Stimulated activated CD4-positive, alpha-beta T cell treated with anti-CD3 and anti-CD28 coated beads, Interleukin-4, amount 100 ng/mL, for 4 hours (primary cell): ENCODE measurements around the gene KIAA1671.
"Not testable (repeated sequence)": the region's sequence is repeated elsewhere in the genome, so short reads cannot be mapped to it uniquely, and the experiment has no call there.

Experiments
- DNase-seq, 2 experiments: peaks; one replicate each; pipeline ENCODE4 v3.0.0-alpha.2; 2020

Gene KIAA1671

DNA sequence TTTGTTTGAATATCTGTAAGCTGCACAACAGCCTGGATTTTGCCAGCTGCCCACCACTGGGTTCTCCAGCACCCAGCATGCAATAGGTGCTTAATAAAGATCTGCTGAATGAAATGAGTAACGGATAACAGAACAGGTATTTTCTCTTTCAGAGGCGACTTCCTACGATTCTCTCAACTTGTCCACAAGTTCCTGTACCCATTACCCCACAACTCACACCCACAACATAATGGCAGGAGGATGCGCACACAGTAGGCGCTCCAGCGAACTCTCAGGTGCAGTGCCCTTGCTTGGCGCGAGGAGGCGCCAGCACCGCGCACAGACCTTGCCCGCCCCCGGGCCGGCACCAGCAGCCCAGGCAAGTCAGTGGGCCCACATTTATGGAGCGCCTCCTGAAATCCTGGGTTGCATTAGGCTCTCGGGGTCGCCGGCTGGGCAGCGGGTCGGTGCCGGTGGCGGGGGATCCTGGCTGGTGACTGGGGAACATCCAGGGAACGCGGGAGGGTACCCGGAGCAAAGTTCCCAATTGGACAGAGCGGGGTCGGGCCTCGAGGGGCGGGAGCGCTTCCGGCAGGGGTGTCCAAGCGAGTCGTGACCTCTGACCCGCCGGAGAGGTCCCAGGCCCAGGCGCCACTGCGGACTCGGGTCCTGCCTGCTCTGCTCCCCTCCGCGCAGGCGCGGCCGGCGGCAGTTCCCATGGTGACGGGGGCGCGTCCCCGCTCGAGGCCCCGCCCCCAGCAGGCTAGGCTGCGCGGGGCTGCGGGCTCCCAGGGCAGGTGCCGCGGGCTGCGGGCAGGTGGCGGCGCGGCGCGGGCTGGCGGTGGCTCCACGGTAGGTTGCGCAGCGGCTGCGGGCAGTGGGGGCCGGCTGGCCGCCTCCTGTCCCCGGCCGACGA lies at the start of gene KIAA1671:
Gene KIAA1671, plus strand, starts transcription at position 775 of the 895 bp plus-strand sequence. CDS start 75,284 bp downstream, outside the sequence.
- DNase-seq, result peak; percentile 84 to 88

DNA sequence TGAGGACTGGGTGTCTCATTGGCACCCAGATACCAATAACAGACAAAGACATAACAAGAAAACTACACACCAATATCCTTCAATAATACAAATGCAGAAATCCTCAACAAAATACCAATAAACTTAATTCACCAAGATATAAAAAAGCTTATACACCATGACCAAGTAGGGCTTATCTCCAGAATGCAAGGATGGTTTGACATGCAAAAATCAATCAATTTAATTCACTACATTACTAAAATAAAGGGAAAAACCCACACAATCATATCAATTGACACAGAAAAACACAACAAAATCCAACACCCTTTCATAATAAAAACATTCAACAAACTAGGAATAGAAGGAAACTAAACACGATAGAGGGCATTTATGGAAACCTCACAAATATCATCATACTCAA lies 46.6 kb upstream of the KIAA1671 start:
- no peak for DNase-seq

DNA sequence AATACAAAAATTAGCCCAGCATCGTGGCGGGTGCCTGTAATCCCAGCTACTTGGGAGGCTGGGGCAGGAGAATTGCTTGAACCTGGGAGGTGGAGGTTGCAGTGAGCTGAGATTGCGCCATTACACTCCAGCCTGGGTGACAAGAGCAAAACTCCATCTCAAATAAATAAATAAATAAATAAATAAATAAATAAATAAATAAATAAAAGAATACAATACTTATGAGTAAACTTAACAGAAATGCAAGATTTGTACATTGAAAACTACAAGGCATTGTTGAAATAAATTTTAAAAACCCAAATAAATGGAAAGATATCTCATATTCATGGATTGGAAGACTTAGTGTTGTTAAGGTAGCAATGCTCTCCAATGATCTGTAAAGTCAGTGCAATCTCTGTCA lies 45.4 kb upstream of the KIAA1671 start:
- not testable (repeated sequence) for DNase-seq

DNA sequence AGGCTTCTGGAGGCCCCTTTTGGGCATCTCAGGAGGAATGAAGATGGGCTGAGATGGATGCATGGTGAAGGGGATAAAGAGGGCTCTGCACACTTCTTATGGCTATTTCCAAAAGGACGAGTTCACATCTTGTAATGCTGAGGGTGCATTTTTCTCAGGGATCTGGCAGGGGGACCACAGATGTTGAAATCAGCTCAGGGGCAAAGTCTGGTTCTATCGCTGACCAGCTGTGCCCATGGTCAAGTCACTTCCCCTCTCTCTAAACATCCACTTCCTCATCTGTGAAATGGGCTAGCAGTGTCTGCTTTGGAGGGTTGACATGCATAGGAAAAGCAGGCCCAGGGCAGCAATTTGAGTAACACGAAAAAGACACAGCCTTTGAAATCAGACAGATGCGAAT lies 32.5 kb upstream of the KIAA1671 start:
- no peak for DNase-seq

DNA sequence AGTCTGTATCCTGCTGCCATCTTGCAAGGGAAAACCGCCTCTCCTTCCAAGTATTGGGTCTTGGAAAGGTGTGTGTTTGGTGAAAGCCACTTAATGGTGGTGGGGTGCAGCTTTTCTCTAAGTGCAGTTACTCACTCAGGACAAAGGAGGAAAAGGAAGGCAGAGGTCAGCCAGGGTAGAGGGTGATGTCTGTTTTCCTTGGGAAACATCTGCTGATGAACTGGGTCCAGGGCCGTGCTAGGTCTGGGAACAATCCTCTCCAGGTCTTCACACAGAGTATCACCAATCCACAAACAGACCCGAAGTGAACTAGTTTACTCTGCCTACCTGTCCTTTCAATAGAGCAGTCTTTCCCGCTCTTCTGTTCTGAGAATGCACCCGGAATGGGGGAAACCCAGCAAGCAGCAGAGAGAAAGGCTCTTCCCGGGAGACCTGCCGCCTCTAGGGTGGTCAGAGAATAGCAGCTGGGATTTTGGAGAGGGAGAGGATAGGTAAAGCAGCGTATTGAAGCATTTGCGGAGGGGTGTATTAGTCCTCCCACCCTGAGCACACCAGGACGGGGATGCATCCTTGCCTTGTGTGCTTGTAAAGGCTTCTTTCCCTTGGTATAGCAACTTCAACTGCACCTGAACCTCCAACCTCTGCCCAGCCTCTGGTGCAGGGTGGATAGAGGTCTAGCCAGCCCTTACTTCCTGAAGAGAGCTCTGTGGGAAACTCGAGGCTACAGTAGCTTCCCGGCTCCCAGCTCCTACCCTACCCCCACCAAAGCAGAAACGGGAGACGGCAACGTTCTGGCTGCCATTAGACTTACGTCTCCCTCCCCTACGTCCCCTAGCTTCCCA lies 26.7 kb upstream of the KIAA1671 start:
- no peak for DNase-seq

DNA sequence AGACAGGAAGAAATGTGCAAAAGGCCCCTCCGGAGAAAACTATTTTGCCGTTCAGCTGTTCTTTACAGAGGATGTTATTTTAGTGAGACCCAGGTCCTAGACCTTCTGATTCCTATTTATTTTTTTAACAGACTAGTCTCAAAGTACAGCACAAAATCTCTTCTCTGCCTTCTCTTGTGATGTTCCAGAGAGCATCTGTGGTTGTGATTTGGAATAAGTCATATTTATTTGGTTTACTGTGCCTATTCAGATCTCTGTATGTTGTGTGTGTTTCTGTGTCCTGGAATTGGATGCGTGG lies 26.1 kb upstream of the KIAA1671 start:
- DNase-seq, result no peak

DNA sequence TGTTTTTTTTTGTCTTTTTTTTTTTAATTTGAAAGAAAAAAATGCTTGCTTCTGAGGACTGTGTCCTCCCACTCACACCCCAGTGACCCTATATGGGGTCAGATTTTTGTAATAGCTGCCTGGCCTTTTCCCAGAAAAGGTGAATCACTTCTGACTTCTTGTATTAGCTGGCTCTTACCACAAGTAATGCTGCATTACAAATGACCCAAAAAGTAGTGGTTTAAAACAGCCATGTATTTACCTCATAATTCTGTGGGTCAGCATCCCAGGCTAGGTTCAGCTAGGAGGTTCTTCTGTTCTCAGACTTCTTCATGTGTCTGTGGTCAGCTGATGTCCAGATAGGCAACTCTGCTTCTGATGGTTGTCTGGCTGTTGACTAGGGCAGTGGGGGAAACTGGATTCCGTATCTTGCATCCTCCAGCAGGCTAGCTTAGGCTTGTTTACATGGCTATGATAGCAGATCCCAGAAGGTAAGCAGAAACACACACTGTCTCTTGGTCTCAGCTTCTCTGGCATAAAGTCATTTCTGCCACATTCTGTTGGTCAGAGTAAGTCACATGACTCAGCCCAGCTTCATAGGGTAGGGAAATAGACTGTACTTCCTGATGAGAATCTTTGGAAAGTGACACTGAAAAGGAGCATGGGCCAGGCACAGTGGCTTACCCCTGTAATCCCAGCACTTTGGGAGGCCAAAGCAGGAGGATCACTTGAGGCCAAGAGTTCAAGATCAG lies 25.5 kb upstream of the KIAA1671 start:
- DNase-seq, result no peak

DNA sequence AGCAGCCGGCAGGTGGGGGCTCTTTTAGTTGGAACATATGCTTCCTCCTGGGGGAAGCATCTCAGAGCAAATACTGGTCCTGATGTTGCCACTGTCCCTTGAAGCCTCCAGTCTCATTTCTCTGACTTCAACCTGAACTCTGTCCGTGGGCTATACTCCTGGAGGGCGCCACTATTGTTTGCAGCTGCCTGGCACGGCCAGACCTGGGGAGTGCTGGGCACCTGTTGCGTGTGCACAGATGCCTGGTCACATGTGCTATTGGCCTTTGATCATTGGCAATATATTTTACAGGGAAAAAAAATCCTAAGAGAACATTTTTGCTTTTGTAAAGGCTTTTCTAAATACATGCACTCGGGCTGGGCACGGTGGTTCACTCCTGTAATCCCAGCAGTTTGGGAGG lies 24.2 kb upstream of the KIAA1671 start:
- DNase-seq, result no peak

DNA sequence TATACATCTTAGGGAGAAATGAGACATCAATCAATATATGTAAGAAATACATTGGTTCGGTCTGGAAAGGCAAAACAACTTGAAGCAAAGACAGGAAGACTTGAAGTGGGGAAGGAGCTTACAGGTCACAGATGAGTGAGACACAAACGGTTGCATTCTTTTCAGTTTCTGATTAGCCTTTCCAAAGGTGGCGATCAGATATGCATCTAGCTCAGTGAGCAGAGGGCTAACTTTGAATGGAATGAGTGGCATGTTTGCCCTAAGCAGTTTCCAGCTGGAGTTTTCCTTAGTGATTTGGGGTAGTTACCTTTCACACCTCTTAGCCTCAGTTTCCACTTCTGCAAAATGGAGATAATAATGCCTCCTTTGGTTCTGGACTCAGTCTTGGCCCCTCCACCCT lies 21.8 kb upstream of the KIAA1671 start:
- no peak for DNase-seq

DNA sequence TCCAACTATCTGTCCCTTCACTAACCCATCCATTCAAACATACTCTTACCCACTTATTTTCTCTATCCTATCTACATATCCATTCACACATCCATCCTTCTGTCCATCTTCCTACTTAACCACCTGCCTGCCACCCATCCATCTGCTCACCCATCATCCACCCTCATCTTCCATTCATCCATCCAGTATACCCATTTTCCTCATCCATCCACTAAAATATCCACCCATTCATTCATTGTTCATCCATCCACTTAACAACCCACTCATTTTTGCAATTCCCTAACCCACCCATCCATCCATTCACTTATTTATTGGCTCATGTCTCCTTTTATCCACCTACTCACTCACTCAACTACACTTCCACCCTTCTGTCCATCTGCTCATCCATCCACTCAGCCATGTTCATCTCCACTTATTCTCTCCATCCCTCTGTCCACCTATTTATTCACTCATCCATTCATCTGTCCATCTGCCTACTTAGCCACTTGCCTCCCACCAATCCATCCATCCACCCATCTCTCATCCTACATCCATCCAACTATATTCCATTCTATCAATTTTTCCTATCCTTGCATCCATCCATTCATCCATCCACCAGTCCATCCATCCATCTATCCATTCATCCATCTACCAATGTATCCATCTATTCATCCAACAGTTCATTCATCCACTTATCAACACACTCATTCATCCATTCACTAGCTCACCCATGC lies 16.6 kb upstream of the KIAA1671 start:
- DNase-seq, result no peak

DNA sequence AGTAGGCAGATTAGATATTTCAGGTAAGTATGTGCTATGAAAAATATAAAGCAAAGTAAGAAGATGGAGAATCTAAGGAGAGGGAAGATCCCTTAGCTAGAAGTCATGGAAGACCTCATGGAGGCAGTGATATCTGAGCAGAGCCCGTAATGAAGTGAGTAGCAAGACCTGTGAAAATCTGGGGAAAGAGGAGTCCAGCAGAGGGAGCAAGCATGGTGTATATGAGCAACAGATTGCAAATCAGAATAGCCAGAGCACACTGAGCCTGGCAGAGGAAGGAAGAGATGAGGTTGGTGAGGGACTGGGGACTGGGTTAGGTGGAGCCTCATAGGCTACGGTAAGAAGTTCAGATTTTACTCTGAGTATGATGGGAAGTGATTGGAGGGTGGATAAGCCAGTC lies 15.4 kb upstream of the KIAA1671 start:
- no peak for DNase-seq

DNA sequence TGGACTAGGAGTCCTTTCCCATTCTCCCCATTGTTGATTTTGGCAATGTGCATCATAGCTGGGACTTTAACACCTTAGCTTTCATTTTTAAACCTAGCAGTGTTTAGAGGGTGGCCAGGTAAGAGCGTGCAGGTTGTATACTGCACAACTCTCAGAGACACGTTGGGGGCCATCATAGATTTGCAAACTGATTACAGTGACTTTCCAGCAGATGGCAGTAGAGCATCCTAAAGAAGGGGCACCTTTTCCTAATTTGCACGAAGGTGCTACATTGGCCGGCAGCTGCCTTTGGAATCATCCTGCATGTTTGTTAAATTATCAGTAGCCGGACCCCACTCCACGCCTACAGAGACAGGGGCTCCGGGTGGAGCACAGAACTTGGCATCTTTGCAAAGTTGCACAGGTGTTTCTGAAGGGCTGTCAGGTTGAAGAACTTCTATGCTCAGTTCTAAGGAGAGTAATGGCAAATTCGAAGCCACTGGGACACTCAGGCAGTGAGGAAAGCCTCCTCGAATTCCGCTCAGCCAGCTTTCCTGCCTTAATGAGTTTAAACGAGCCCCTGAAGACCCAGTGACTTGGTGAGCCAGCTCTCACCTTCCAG lies 13.7 kb upstream of the KIAA1671 start:
- DNase-seq, result no peak

DNA sequence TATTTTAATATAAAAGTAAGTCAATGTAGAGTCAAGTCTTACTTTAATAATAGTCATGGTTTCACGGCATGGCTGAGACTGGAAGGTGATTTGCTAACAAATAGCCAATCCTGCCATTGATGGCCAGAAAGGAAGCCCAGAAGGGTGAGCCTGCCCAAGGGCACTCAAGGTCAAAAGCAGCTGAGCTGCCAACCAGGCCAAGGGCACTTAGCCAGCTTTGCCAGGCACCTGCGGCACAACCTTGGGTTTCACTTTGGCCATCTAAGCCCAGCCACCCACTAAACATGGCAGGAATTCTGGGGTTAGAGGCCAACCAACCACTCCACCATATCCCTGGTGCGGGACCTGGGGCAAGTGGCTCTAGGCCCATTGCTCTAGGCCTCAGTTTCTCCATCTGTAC lies 10.2 kb upstream of the KIAA1671 start:
- no peak for DNase-seq

DNA sequence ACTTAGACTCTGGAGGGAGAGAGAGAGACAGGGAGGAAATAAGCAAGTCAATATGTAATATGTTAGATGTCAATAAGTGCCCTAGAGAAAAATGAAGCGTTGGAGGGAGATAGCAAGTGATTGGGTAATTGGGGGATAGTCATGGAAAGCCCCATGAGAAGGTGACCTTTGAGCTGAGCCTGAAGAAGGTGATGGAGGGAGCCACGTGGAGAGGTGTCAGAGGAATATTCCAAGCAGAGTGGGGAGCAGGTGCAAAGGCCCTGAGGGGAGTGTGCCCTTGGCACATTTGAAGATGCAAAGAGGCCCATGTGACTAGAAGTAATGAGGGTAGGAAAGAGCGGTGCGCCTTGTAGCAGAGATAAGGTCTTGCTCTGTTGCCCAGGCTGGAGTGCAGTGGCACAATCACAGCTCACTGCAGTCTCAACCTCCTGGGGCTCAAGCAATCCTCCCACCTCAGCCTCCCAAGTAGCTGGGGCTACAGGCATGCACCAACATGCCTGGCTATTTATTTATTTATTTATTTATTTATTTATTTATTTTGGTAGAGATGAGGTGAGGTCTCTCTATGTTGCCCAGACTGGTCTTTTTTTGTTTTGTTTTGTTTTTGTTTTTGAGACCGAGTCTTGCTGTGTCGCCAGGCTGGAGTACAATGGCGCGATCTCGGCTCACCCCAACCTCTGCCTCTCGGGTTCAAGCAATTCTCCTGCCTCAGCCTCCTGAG lies 8.1 kb upstream of the KIAA1671 start:
- DNase-seq, result no peak

DNA sequence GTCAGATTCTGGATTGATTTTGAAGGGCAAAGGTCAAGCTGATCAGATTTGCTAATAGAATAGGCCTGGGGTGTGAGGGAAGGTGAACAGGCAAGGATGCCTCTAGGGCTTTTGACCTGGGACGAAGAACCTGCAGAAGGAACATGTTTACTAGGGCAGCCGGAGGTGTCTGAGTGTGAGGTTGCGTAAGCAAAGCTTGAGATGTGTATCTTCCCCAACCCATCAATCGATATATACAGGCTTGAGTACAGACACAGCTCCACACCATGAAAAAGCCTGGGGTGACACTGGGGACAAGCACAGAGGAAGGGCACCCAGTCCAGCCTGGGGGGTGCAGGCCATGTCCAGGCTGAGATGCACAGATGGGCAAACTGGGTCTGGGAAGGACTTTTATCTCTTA lies 7.1 kb upstream of the KIAA1671 start:
- DNase-seq, result no peak

DNA sequence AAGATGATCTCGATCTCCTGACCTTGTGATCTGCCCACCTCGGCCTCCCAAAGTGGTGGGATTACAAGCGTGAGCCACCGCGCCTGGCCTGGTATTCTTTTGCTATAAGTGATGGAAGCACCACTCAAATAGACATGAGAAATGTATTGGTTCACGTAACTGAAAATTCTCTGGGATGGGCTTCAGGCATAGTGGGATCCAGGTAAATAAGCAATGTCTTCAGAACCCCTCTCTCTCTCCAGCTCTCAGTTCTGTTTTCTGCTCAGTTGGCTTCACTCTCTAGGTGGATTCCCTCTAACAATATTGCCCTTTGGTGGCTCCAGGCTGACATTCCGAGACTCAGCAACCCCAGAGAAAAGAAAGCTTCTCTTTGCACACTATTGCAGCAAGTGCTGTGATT lies 5.1 kb upstream of the KIAA1671 start:
- DNase-seq, result no peak

DNA sequence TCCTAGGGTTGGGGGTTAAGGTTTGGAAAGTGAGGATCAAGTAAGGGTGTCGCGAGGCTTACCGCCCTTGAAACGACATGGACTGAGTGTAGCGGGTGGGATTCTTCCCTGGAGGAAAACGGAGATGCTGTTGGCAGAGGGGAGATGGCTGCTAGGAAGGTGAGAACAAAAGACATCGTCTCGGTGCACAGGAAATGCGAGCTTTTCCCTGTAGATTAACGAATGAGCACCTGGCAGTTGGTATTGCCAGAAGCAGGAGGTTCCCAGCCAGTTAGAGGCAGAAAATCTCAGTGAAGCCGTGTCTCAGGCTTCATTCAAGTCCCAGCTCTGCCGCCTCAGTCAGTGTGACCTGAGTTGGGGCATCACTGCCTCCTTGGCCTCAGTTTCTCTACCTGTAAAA lies 4.6 kb upstream of the KIAA1671 start:
- no peak for DNase-seq

DNA sequence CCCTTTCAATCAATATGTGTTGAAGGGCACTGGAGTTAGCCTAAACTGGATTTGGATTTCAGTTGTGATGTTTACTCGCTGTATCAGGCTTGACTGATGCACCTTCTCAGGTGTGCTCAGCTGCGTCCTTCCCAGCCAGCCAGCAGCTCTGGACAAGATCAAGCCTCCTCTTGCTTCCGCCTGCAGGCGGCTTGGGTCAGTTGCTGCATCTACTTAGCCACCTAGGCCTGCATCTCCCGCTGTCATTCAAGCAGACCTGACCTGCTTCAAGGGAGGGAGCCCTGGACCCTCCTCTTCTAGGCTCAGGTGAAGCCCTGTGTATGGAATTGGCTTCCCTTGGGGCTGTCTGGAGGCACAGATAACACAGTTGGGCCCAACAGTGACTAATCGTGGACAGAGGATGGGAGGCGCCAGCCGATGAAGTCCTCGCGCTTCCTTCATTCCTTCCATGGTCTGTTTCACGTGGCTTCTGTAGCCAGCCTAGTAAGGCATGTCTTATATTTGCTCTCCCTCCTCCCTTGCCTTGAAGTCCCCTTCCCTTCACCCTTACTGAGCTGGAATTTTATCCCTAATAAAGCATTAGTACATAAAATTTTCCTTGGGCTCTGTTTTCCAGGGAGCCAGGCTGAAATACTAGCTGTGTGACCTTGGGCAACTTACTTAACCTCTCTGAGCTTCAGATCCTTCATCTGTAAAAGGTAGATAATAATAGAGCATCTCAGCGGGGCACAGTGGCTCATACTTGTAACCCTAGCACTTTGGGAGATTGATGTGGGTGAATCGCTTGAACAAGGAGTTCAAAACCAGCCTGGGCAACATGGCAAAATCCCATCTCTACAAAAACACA lies 3.9 kb upstream of the KIAA1671 start:
- no peak for DNase-seq

DNA sequence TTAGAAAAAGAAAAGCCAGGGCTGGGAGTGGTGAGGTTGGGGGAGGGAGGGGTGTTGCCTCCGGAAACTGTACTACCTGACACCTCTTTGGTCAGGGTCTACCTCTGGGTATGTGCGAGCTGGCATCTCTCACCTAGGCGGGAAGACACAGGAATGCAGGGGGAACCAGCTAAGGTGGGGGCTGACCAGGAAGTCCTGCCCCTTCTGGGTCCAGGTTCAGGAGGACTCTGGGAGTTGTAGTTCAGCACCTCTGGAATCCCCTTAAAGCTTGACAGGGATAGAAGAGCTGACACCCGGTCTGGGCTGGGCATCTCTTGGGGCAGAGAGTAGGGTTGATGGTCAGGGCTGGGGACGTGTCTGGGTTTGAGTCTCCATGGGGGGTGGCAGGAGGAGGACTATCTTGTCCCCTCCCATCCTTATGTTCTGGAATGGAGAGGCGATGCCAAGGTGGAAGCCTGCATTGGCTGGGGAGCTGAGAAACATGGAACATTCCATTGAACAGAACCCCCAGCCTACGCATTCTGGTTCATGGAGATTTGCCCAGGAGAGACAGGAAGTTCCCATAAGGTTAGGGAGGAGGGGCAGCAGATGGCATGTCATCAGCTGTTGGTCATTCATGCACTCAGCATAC lies 2.1 kb upstream of the KIAA1671 start:
- DNase-seq, result no peak

DNA sequence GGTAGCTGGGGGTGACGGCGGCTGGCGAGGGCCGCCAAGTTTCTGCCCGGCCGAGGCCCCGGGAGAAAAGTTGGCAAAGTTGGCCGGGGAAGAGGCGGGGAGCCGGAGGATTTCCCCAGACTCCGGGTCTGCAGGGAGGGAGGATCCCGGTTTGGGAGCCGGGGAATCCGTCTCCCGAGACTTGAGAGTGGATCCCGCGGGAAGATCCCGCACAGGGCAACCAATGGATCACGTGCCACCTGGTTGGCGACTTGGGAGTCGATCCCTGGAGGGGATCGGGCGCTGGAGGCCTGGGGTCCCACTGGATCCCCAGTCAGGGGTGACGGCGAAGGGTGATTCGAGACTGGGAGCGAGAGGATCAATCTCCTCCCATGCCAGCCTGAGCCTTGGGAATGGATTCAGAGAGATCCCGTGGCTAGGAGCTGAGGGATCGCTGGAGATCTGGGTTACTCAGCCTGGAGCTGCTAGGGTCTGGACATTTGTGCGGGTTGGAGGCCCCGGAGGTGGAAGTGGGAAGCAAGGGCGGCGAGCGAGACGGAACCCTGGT lies 394 bp downstream of the KIAA1671 start:
- DNase-seq, result no peak
